Epithelial cell of esophagus (primary cell): ENCODE data around the gene SHISA5.
A peak's percentile ranks its signal among the peaks of the same experiment; 100 is the strongest.

ENCODE experiments used
- DNase-seq: peaks from one replicate; pipeline ENCODE4 v3.0.0; 2010; ENCODE audit warnings: low read depth
- H3K4me3 ChIP-seq: 2 replicates; pipeline ENCODE4 v1.5.1; 2011; ENCODE audit warnings: mild to moderate bottlenecking, low read length, control low read depth
- TF ChIP-seq, protein P1 (sequence below): IDR thresholded peaks from 2 replicates; pipeline ENCODE4 v1.5.1; 2011; ENCODE audit warnings: low read depth, mild to moderate bottlenecking, low read length, control low read depth, inconsistent platforms; ENCODE audit not compliant: insufficient read depth; ENCODE audit errors: missing control alignments

Gene SHISA5

DNA sequence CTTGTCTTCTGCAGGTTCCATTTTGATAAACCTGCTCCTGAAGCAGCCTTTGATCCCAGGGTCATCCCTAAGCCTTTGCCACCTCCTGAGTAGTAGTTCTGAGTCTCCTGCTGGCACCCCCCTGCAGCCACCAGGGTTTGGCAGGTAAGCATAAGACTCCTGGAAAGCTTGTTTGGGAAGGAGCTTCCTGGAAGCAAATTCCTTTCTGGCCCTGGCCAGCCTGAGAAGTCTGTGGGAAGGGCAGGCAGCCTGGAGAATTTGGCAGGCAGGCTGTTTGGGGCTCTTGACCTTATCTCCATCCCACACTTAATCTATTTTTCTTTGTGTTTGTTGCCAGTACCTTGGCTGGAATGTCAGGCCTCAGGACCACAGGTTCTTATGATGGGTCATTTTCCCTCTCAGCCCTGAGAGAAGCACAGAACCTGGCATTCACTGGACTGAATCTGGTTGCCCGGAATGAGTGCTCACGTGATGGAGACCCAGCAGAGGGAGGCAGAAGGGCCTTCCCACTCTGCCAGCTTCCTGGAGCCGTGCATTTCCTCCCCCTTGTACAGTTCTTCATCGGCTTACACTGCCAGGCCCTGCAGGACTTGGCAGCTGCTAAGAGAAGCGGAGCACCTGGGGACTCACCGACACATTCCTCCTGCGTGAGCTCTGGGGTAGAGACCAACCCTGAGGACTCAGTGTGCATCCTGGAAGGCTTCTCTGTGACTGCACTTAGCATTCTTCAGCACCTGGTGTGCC is 44.0 kb downstream of the SHISA5 start:
- TF ChIP-seq, protein P1, sequence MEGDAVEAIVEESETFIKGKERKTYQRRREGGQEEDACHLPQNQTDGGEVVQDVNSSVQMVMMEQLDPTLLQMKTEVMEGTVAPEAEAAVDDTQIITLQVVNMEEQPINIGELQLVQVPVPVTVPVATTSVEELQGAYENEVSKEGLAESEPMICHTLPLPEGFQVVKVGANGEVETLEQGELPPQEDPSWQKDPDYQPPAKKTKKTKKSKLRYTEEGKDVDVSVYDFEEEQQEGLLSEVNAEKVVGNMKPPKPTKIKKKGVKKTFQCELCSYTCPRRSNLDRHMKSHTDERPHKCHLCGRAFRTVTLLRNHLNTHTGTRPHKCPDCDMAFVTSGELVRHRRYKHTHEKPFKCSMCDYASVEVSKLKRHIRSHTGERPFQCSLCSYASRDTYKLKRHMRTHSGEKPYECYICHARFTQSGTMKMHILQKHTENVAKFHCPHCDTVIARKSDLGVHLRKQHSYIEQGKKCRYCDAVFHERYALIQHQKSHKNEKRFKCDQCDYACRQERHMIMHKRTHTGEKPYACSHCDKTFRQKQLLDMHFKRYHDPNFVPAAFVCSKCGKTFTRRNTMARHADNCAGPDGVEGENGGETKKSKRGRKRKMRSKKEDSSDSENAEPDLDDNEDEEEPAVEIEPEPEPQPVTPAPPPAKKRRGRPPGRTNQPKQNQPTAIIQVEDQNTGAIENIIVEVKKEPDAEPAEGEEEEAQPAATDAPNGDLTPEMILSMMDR = no peak
- H3K4me3 ChIP-seq = no peak overlapping the region
- no peak for DNase-seq

DNA sequence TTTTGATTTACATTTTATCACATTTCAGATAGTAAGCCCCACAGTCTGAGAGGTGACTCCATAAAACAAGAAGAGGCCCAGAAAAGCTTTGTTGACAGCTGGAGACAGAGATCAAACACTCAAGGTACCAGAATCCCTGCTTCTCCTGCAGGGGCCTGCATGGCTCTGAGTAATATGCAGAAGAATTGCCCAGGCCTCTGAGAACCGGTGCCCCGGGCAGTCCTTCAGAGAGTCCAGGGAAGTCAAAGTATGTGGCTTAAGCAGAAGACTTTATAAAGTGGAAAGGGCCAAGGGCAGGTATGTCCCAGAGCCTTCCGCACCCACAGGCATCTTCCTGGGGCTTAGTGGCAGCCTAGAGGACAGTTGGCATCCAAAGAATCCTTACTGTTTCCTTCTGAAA is 44.6 kb downstream of the SHISA5 start:
- TF ChIP-seq, protein P1 = no peak
- peak; percentile 65 for DNase-seq

DNA sequence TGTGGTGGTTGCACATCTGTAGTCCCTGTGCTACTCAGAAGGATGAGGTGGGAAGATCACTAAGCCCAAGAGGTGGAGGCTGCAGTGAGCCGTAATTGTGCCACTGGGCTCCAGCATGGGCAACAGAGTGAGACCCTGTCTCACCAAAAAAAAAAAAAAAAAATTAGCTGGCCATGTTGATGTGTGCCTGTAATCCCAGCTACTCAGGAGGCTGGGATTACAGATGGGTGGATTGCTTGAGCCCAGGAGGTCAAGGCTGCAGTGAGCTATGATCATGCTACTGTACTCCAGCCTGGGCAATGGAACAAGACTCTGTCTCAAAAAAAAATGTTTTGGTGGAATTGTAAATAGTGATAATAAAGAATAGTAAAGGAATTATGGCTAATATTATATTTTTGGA is 47.5 kb downstream of the SHISA5 start:
- no peak overlapping the region for H3K4me3 ChIP-seq
- DNase-seq = no peak
- TF ChIP-seq, protein P1 = no peak

More for the DNA sequence above, 44.6 kb downstream of the SHISA5 start:
- H3K4me3 ChIP-seq = no peak overlapping the region

DNA sequence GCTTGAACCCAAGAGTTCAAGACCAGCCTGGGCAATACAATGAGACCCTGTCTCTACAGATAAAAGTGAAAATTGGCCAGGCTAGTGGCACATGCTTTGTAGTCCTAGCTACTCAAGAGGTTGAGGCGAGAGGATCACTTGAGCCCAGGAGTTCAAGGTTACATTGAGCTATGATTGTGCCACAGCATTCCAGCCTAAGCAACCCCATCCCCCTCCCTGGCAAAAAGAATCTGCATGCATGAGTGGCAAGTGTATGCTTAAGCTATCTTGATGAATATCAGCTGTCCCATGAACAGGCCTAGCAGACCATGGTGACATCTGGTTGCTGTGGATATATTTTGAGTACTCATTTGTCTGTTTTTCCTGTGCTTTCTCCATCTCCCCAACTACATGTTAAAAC is 52.7 kb downstream of the SHISA5 start:
- no peak for DNase-seq

DNA sequence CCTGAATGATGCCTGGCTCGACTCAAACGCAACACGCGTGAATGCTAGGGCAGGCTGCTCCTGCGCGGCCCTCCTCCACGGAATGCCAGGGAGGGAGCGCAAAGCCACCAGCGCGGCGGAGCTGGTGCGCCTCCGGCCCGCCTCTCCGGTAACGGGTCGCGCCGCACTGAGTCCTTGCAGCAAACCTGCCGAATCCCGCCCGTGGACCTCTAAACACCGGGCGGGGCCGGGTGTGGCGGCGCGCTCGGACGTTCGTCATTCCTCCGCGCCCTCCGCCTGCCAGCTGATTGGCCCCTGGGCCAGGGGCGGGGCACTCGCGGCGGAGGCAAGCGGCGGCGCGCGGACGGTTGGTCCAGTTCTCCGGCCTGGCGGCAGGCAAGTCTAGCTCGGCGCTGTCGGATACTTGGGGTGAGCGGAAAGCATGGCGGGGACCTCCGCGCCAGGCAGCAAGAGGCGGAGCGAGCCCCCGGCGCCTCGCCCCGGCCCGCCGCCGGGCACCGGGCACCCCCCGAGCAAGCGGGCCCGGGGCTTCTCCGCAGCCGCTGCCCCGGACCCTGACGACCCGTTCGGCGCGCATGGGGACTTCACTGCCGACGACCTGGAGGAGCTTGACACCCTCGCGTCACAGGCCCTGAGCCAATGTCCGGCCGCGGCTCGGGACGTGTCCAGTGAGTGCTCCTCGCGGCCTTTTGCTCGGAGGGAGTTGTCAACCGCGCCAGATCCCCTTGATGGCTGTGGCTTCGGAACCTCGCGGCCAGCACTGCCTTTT is 57.4 kb downstream of the SHISA5 start, which contains the start of gene ATRIP:
ATRIP (plus strand) TSS at position 313 of the 769 bp plus-strand sequence; CDS start at position 422, 109 bp downstream.
- H3K4me3 ChIP-seq = peak within 1 kb of the TSS; percentile 73
- TF ChIP-seq, protein P1 = no peak
- peak; percentile 95 for DNase-seq

More for the DNA sequence above, 52.7 kb downstream of the SHISA5 start:
- TF ChIP-seq, protein P1 = no peak
- no peak overlapping the region for H3K4me3 ChIP-seq

DNA sequence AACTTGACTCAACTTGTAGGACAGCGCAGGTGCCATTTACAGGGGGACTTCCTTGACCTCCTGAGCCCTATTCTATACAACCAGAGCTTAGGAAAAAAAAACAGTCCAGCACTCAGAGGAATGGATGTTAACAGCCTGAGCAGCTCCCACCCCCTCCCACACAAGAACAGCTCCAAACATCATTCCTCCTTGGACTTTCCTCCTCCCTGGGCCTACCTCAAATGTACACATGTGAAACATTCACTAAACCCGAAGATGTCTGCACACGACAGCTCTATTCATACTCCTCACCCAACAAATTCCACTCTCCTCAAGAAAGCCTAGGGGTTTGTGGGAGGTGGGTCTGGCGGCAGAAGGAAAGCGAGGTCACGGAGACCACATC is 57.9 kb downstream of the SHISA5 start:
- TF ChIP-seq, protein P1 = no peak
- DNase-seq = no peak
- H3K4me3 ChIP-seq = peak overlapping the region; percentile 73
